ENCODE measurements around the gene TIMM10. TPM values are rescaled to one million over a fixed set of nuclear protein-coding genes. Genes with fewer than 3 reads are reported as not detected.

TIMM10 gene
- total RNA-seq, 1 experiment from 2014 or later = 152 TPM

DNA sequence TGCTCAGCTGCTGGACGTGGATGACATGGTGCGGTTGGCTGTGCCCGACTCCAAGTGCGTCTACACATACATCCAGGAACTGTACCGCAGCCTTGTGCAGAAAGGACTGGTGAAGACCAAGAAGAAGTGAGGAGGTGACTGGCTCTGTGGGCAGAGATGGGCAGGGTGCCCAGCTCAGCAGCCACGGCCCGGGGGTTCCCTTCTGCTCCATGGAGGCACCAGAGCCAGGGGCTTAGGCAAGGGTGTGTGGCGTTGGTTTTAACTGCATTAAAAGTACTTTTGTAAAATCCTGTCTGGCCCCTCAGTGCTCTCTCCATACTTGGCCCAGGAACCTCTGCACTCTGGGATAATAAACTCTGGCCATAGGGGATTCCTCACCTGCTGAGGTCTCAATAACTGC is 19.4 kb upstream of the TIMM10 start:
- Histone ChIP-seq H3K4me1 (ENCODE audit: control insufficient read depth, insufficient read depth, low read length) (no peaks in the 10 kb centered on the region), H3K27ac (ENCODE audit: low read length) (no peak overlapping the region), H3K36me3 (ENCODE audit: control insufficient read depth, insufficient read depth, low read length) (no peaks in the 10 kb centered on the region), H3K9me3 (ENCODE audit: control insufficient read depth, insufficient read depth, low read depth, low read length) (no peaks in the 10 kb centered on the region), H3K4me3 (ENCODE audit: low read depth in 2 of 2, low read length in 2 of 2) (no peak overlapping the region), H3K27me3 (ENCODE audit: control insufficient read depth, insufficient read depth, low read length) (no peaks in the 10 kb centered on the region)
- TF ChIP-seq, protein P1, sequence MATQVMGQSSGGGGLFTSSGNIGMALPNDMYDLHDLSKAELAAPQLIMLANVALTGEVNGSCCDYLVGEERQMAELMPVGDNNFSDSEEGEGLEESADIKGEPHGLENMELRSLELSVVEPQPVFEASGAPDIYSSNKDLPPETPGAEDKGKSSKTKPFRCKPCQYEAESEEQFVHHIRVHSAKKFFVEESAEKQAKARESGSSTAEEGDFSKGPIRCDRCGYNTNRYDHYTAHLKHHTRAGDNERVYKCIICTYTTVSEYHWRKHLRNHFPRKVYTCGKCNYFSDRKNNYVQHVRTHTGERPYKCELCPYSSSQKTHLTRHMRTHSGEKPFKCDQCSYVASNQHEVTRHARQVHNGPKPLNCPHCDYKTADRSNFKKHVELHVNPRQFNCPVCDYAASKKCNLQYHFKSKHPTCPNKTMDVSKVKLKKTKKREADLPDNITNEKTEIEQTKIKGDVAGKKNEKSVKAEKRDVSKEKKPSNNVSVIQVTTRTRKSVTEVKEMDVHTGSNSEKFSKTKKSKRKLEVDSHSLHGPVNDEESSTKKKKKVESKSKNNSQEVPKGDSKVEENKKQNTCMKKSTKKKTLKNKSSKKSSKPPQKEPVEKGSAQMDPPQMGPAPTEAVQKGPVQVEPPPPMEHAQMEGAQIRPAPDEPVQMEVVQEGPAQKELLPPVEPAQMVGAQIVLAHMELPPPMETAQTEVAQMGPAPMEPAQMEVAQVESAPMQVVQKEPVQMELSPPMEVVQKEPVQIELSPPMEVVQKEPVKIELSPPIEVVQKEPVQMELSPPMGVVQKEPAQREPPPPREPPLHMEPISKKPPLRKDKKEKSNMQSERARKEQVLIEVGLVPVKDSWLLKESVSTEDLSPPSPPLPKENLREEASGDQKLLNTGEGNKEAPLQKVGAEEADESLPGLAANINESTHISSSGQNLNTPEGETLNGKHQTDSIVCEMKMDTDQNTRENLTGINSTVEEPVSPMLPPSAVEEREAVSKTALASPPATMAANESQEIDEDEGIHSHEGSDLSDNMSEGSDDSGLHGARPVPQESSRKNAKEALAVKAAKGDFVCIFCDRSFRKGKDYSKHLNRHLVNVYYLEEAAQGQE (IDR thresholded peaks at IDR 0.05; ENCODE audit: insufficient read depth in 1 of 2, low read depth in 2 of 2, low read length in 1 of 2) = no peak
- TF ChIP-seq, protein P2, sequence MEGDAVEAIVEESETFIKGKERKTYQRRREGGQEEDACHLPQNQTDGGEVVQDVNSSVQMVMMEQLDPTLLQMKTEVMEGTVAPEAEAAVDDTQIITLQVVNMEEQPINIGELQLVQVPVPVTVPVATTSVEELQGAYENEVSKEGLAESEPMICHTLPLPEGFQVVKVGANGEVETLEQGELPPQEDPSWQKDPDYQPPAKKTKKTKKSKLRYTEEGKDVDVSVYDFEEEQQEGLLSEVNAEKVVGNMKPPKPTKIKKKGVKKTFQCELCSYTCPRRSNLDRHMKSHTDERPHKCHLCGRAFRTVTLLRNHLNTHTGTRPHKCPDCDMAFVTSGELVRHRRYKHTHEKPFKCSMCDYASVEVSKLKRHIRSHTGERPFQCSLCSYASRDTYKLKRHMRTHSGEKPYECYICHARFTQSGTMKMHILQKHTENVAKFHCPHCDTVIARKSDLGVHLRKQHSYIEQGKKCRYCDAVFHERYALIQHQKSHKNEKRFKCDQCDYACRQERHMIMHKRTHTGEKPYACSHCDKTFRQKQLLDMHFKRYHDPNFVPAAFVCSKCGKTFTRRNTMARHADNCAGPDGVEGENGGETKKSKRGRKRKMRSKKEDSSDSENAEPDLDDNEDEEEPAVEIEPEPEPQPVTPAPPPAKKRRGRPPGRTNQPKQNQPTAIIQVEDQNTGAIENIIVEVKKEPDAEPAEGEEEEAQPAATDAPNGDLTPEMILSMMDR (IDR thresholded peaks at IDR 0.05) = no peak
- no peak for TF ChIP-seq SIN3A (IDR thresholded peaks at IDR 0.05; ENCODE audit: borderline replicate concordance, insufficient read depth, low read depth, low read length)
- no peak for TF ChIP-seq POLR2AphosphoS5 (IDR thresholded peaks at IDR 0.05; ENCODE audit: low read depth, low read length)
- intact Hi-C loops (cut with micrococcal nuclease; ENCODE audit: unreplicated experiment) (no loop called here), in situ Hi-C loops (cut with HindIII; ENCODE audit: low pct_unique_long_range_greater_than_20kb, low sequenced_read_pairs) (no loop called here)
- ATAC-seq = no peak
- ChIA-PET CTCF (no interaction called here), POLR2A (no interaction called here)
- BruUV-seq (replicated peaks) = no TSS peak
- DNase-seq (ENCODE audit: low read depth, low spot score) = no peak

DNA sequence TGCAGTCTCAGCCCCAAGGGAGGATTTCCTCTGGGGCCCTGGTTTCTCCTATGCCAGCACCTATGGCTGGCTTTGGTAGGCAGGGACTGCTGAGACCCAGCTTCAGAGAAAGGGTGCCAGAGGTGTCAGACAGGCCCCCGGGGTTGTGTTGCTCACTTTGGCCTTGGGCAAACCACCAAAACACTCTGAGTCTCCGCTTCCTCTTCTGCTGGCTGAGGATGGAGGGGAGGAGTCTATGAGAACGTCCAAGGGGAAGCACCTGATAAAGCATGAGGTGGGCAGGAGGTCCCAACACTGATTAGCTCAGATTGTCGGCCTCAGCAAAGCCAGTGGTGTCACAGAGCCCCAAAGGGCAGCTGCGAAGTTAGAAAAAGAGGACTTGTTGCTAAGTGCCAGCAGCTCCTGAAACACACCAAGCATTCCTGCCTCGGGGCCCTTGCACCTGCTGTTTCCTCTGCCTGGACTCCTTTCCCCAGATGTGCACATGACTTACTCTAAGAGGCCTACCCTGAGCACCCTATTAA is 17.4 kb upstream of the TIMM10 start:
- no peak for DNase-seq (ENCODE audit: low read depth, low spot score)
- Histone ChIP-seq H3K36me3 (ENCODE audit: control insufficient read depth, insufficient read depth, low read length) (no peaks in the 10 kb centered on the region), H3K4me1 (ENCODE audit: control insufficient read depth, insufficient read depth, low read length) (no peaks in the 10 kb centered on the region), H3K27me3 (ENCODE audit: control insufficient read depth, insufficient read depth, low read length) (no peaks in the 10 kb centered on the region), H3K9me3 (ENCODE audit: control insufficient read depth, insufficient read depth, low read depth, low read length) (no peaks in the 10 kb centered on the region), H3K27ac (ENCODE audit: low read length) (no peak overlapping the region), H3K4me3 (ENCODE audit: low read depth in 2 of 2, low read length in 2 of 2) (no peak overlapping the region)
- in situ Hi-C loops (cut with HindIII; ENCODE audit: low pct_unique_long_range_greater_than_20kb, low sequenced_read_pairs) (no loop called here), intact Hi-C loops (cut with micrococcal nuclease; ENCODE audit: unreplicated experiment) (no loop called here)
- TF ChIP-seq TCF7L2 (IDR thresholded peaks at IDR 0.05; ENCODE audit: low read depth, low read length) (no peak), SIN3A (IDR thresholded peaks at IDR 0.05; ENCODE audit: borderline replicate concordance, insufficient read depth, low read depth, low read length) (no peak)
- TF ChIP-seq, protein P2 (IDR thresholded peaks at IDR 0.05) = no peak
- BruUV-seq (replicated peaks) = no TSS peak
- CTCF ChIA-PET = no interaction called here
- POLR2A ChIA-PET = no interaction called here
- no peak for ATAC-seq
